Colonic mucosa (tissue), 4 donors: ENCODE results near the gene ISG15. TPM values are rescaled to one million over a fixed set of nuclear protein-coding genes. Genes with fewer than 3 reads are reported as not detected.

Experiments used
- DNase-seq: peaks from one replicate; pipeline ENCODE4 v3.0.0-alpha.2; 2020
- H3K27ac ChIP-seq: fragments of 200-600 bp; one replicate; pipeline ENCODE4 v1.8.0; 2021
- H3K27me3 ChIP-seq: fragments of 200-600 bp; one replicate; pipeline ENCODE4 v1.8.0; 2021
- H3K36me3 ChIP-seq: fragments of 200-600 bp; one replicate; pipeline ENCODE4 v1.8.0; 2021
- H3K4me1 ChIP-seq: fragments of 200-600 bp; one replicate; pipeline ENCODE4 v1.8.0; 2021; ENCODE audit warnings: mild to moderate bottlenecking
- H3K4me3 ChIP-seq: fragments of 200-600 bp; one replicate; pipeline ENCODE4 v1.8.0; 2021
- H3K9ac ChIP-seq, 2 donors: one replicate each; pipeline ENCODE4 v1.7.0; 2013; ENCODE audit warnings: control low read depth in 2 of 2, low read depth in 2 of 2, low read length in 2 of 2
- H3K9me3 ChIP-seq: fragments of 200-600 bp; one replicate; pipeline ENCODE4 v1.8.0; 2021
- CTCF ChIP-seq: fragments of 200-600 bp; IDR thresholded peaks from one replicate; pipeline ENCODE4 v1.8.0; 2022; ENCODE audit warnings: antibody characterized with exemption, mild to moderate bottlenecking
- intact Hi-C: fragments of 100-400 bp; cut with DNase I; formaldehyde crosslinking; loops from one replicate; pipeline ENCODE4 v1.14.1; 2022
- total RNA-seq, 2 donors: library from RNA; stranded (reverse); fragmentation: NEBNext Ultra II Directional in 1 of 2; extraction: Animal tissue kit (Norgen Biotek cat#: 25700) in 1 of 2; gene quantifications; one replicate each; pipeline ENCODE4 v1.2.1, GENCODE V29; 2021
- donor health status: healthy.
- donor health status: DM: no; HTN: no; CAD: no.
- donor health status: DM: no; HTN: no; CAD: no.

ISG15 gene
- total RNA-seq, 2 donors from 2014 or later = 21.9 to 25.2 TPM

- Histone ChIP-seq H3K27ac (peak within 1 kb of the TSS; percentile 85), H3K9ac (peak within 1 kb of the TSS; percentile 19 to 73), H3K9me3 (no peaks in the 10 kb centered on the region), H3K4me1 (peaks cover 6% of the 10 kb centered on the region), H3K27me3 (no peaks in the 10 kb centered on the region), H3K36me3 (no peaks in the 10 kb centered on the region), H3K4me3 (peak within 1 kb of the TSS; percentile 75)
- intact Hi-C loops = no loop called here
- no peak for TF ChIP-seq CTCF
- no peak for DNase-seq
These were observed 6.7 kb downstream of the ISG15 start, which contains the start of gene AGRN for GRCh38 chr1:1020000-1020404. Gene AGRN, plus strand, starts transcription at chr1:1020120. Its CDS starts 53 bp downstream, at chr1:1020173.

- Histone ChIP-seq H3K27me3 (no peaks in the 10 kb centered on the region), H3K4me1 (peaks cover 6% of the 10 kb centered on the region), H3K36me3 (no peaks in the 10 kb centered on the region), H3K9me3 (no peaks in the 10 kb centered on the region), H3K4me3 (peak overlapping the region; percentile 75), H3K9ac (peak overlapping the region; percentile 6 to 73), H3K27ac (peak overlapping the region; percentile 85)
- intact Hi-C loops = no loop called here
- DNase-seq = no peak
- TF ChIP-seq CTCF = no peak
These were observed 7.2 kb downstream of the ISG15 start for GRCh38 chr1:1020415-1021009.

- Histone ChIP-seq H3K9ac (peak overlapping the region; percentile 6 to 35), H3K27me3 (no peaks in the 10 kb centered on the region), H3K4me1 (peaks cover 6% of the 10 kb centered on the region), H3K9me3 (no peaks in the 10 kb centered on the region), H3K36me3 (no peaks in the 10 kb centered on the region), H3K27ac (peak overlapping the region; percentile 85), H3K4me3 (peak overlapping the region; percentile 75)
- intact Hi-C loops = no loop called here
- peak; percentile 88 for DNase-seq
- no peak for TF ChIP-seq CTCF
These were observed 8.0 kb downstream of the ISG15 start for GRCh38 chr1:1021010-1021919.

- intact Hi-C loops = no loop called here
- Histone ChIP-seq H3K4me1 (peaks cover 6% of the 10 kb centered on the region), H3K27ac (no peak overlapping the region), H3K9ac (no peak overlapping the region), H3K27me3 (no peaks in the 10 kb centered on the region), H3K36me3 (no peaks in the 10 kb centered on the region), H3K4me3 (no peak overlapping the region), H3K9me3 (no peaks in the 10 kb centered on the region)
- no peak for TF ChIP-seq CTCF
- DNase-seq = no peak
These were observed 8.6 kb downstream of the ISG15 start for GRCh38 chr1:1021920-1022259.

GRCh38 chr1:1022302-1023009 lies 9.2 kb downstream of the ISG15 start:
- Histone ChIP-seq H3K27me3 (no peaks in the 10 kb centered on the region), H3K9me3 (no peaks in the 10 kb centered on the region), H3K4me3 (no peak overlapping the region), H3K9ac (no peak overlapping the region), H3K27ac (no peak overlapping the region), H3K4me1 (peaks cover 6% of the 10 kb centered on the region), H3K36me3 (no peaks in the 10 kb centered on the region)
- intact Hi-C loops = no loop called here
- no peak for TF ChIP-seq CTCF
- DNase-seq = no peak
